GM23248 (cell line): ENCODE measurements around the gene UQCRFS1. TPM values are rescaled to one million over a fixed set of nuclear protein-coding genes. Genes with fewer than 3 reads are reported as not detected.

Experiments used
- DNase-seq: peaks from one replicate; pipeline ENCODE4 v3.0.0-alpha.2; 2015
- H2AFZ ChIP-seq: fragments of 200-600 bp; sonication (generic); 2 replicates; pipeline ENCODE4 v1.6.1; 2016; ENCODE audit warnings: antibody characterized with exemption
- H3F3A ChIP-seq: fragments of 200-600 bp; sonication (generic); 2 replicates; pipeline ENCODE4 v1.6.1; 2016; ENCODE audit warnings: mild to moderate bottlenecking, antibody characterized with exemption, mixed run types; ENCODE audit not compliant: insufficient read depth
- H3K27ac ChIP-seq: fragments of 200-600 bp; sonication (generic); 2 replicates; pipeline ENCODE4 v1.5.1; 2016; ENCODE audit warnings: mild to moderate bottlenecking
- H3K27me3 ChIP-seq: fragments of 200-600 bp; sonication (generic); replicated peaks from 2 replicates; pipeline ENCODE4 v1.6.1; 2016; ENCODE audit warnings: mild to moderate bottlenecking; ENCODE audit not compliant: insufficient read depth
- H3K36me3 ChIP-seq: fragments of 200-600 bp; sonication (generic); 2 replicates; pipeline ENCODE4 v1.6.1; 2016; ENCODE audit warnings: low read depth, mild to moderate bottlenecking
- H3K4me1 ChIP-seq: fragments of 200-600 bp; sonication (generic); 2 replicates; pipeline ENCODE4 v1.6.1; 2016; ENCODE audit warnings: mild to moderate bottlenecking; ENCODE audit not compliant: insufficient read depth
- H3K4me2 ChIP-seq: fragments of 200-600 bp; sonication (generic); one replicate; pipeline ENCODE4 v1.6.1; 2016; ENCODE audit warnings: mild to moderate bottlenecking; ENCODE audit not compliant: unreplicated experiment
- H3K4me3 ChIP-seq: fragments of 200-600 bp; sonication (generic); 2 replicates; pipeline ENCODE4 v1.5.1; 2016; ENCODE audit warnings: mild to moderate bottlenecking
- H3K79me2 ChIP-seq: fragments of 200-600 bp; sonication (generic); 2 replicates; pipeline ENCODE4 v1.6.1; 2016; ENCODE audit warnings: mild to moderate bottlenecking; ENCODE audit not compliant: insufficient read depth
- H3K9ac ChIP-seq: fragments of 200-600 bp; sonication (generic); 2 replicates; pipeline ENCODE4 v1.6.1; 2016; ENCODE audit warnings: mild to moderate bottlenecking
- H3K9me2 ChIP-seq: fragments of 200-600 bp; sonication (generic); 2 replicates; pipeline ENCODE4 v1.6.1; 2016; ENCODE audit warnings: mixed run types, mild to moderate bottlenecking, moderate library complexity; ENCODE audit not compliant: insufficient read depth
- H3K9me3 ChIP-seq: fragments of 200-600 bp; sonication (generic); one replicate; pipeline ENCODE4 v1.6.1; 2017; ENCODE audit warnings: low read depth
- H4K20me1 ChIP-seq: fragments of 200-600 bp; sonication (generic); 2 replicates; pipeline ENCODE4 v1.6.0; 2016; ENCODE audit not compliant: insufficient read depth
- EZH2 ChIP-seq: fragments of 200-600 bp; sonication (generic); IDR thresholded peaks from 2 replicates; pipeline ENCODE4 v1.6.1; 2018; ENCODE audit warnings: antibody characterized with exemption, mild to moderate bottlenecking; ENCODE audit not compliant: insufficient read depth, poor library complexity, severe bottlenecking
- EZH2phosphoT487 ChIP-seq: fragments of 200-600 bp; sonication (generic); IDR thresholded peaks from 2 replicates; pipeline ENCODE4 v1.6.1; 2018; ENCODE audit warnings: antibody characterized with exemption, moderate library complexity, mild to moderate bottlenecking, low read depth; ENCODE audit not compliant: insufficient read depth
- WGBS, 2 experiments: methylation state at CpG; one replicate each; pipeline ENCODE4 v1.1.6; 2015 to 2017; ENCODE audit warnings: low lambda C conversion rate in 2 of 2, low coverage in 1 of 2; ENCODE audit errors: missing lambda C conversion rate in 2 of 2; 5-methylcytosine and 5-hydroxymethylcytosine counted together
- in situ Hi-C: fragments of 300-500 bp; cut with MboI; formaldehyde crosslinking; loops from 2 replicates; pipeline ENCODE4 v1.15.0; 2020
- polyA plus RNA-seq: library from polyadenylated mRNA; unstranded; fragments of >200 nt; fragmentation: Nextera tagmentation; extraction: Ambion mirVana; gene quantifications from 2 replicates; pipeline ENCODE4 v1.2.1, GENCODE V29; 2016
- total RNA-seq: library from RNA; depleted of rRNA; stranded (reverse); fragments of >200 nt; shearing (Covaris generic); gene quantifications from 2 replicates; pipeline ENCODE4 v1.2.3, GENCODE V29; 2014

The UQCRFS1 gene
- total and polyA plus RNA-seq, 2 experiments from 2014 or later = 32.1 to 58.9 TPM

GRCh38 chr19:29248332-29248844 is 35.4 kb upstream of the UQCRFS1 start:
- DNase-seq = no peak
- Histone ChIP-seq H3K9ac (no peak overlapping the region), H3K9me2 (no peaks in the 10 kb centered on the region), H3K27me3 (peaks cover 4% of the 10 kb centered on the region; the same call in 1 of the 2 replicates), H3K4me3 (no peak overlapping the region), H3K9me3 (no peaks in the 10 kb centered on the region), H3K4me1 (no peaks in the 10 kb centered on the region), H3K27ac (no peak overlapping the region), H3F3A (no peaks in the 10 kb centered on the region), H3K4me2 (no peak overlapping the region), H3K36me3 (no peaks in the 10 kb centered on the region), H4K20me1 (no peaks in the 10 kb centered on the region), H3K79me2 (no peaks in the 10 kb centered on the region), H2AFZ (no peak overlapping the region)
- TF ChIP-seq EZH2 (no peak), EZH2phosphoT487 (no peak)
- in situ Hi-C loops = no loop called here
- 28 to 30% methylated on average over 9 of the region's 9 CpGs for WGBS, 2 experiments

- Histone ChIP-seq H3K9ac (no peak overlapping the region), H3F3A (no peaks in the 10 kb centered on the region), H3K36me3 (no peaks in the 10 kb centered on the region), H4K20me1 (no peaks in the 10 kb centered on the region), H3K27me3 (peaks cover 4% of the 10 kb centered on the region; the same call in 1 of the 2 replicates), H3K79me2 (no peaks in the 10 kb centered on the region), H3K4me2 (no peak overlapping the region), H3K4me1 (no peaks in the 10 kb centered on the region), H3K9me2 (no peaks in the 10 kb centered on the region), H3K4me3 (no peak overlapping the region), H2AFZ (0 out of 2 replicates have a peak overlapping the region, but pooled peaks have one; percentile 12), H3K27ac (no peak overlapping the region), H3K9me3 (no peaks in the 10 kb centered on the region)
- TF ChIP-seq EZH2phosphoT487 (no peak), EZH2 (no peak)
- in situ Hi-C loops = no loop called here
- DNase-seq = peak; percentile 10
- WGBS, 2 experiments = 3 to 4% methylated on average over 8 to 9 of the region's 9 CpGs
These were observed 34.9 kb upstream of the UQCRFS1 start for GRCh38 chr19:29247872-29248271.

GRCh38 chr19:29247471-29247870 is 34.5 kb upstream of the UQCRFS1 start:
- no peak overlapping the region for H2AFZ ChIP-seq
- DNase-seq = no peak
- H3K9me2 ChIP-seq = no peaks in the 10 kb centered on the region
- H4K20me1 ChIP-seq = no peaks in the 10 kb centered on the region
- H3K9ac ChIP-seq = no peak overlapping the region
- no peaks in the 10 kb centered on the region for H3K4me1 ChIP-seq
- no peaks in the 10 kb centered on the region for H3K36me3 ChIP-seq
- H3K4me2 ChIP-seq = no peak overlapping the region
- peaks cover 4% of the 10 kb centered on the region; the same call in 1 of the 2 replicates for H3K27me3 ChIP-seq
- H3F3A ChIP-seq = no peaks in the 10 kb centered on the region
- no peak overlapping the region for H3K27ac ChIP-seq
- no peak overlapping the region for H3K4me3 ChIP-seq
- no peaks in the 10 kb centered on the region for H3K9me3 ChIP-seq
- no peaks in the 10 kb centered on the region for H3K79me2 ChIP-seq
- no peak for TF ChIP-seq EZH2
- WGBS, 2 experiments = 38 to 42% methylated on average over 9 of the region's 9 CpGs
- in situ Hi-C loops = no loop called here

- in situ Hi-C loops = no loop called here
- WGBS, 2 experiments = 32 to 51% methylated on average over 3 of the region's 3 CpGs
- no peak overlapping the region for H2AFZ ChIP-seq
These were observed 34.1 kb upstream of the UQCRFS1 start for GRCh38 chr19:29247051-29247450.

More at GRCh38 chr19:29247051-29247450, 34.1 kb upstream of the UQCRFS1 start:
- no peaks in the 10 kb centered on the region for H3F3A ChIP-seq
- no peaks in the 10 kb centered on the region for H3K9me3 ChIP-seq
- peaks cover 4% of the 10 kb centered on the region; the same call in 1 of the 2 replicates for H3K27me3 ChIP-seq
- no peak overlapping the region for H3K9ac ChIP-seq
- no peak overlapping the region for H3K4me2 ChIP-seq
- no peak overlapping the region for H3K27ac ChIP-seq
- H3K4me1 ChIP-seq = no peaks in the 10 kb centered on the region
- DNase-seq = no peak
- H3K79me2 ChIP-seq = no peaks in the 10 kb centered on the region
- no peaks in the 10 kb centered on the region for H4K20me1 ChIP-seq
- H3K4me3 ChIP-seq = no peak overlapping the region
- H3K36me3 ChIP-seq = no peaks in the 10 kb centered on the region
- TF ChIP-seq EZH2phosphoT487 (no peak), EZH2 (no peak)
- H3K9me2 ChIP-seq = no peaks in the 10 kb centered on the region
